GM18858 (cell line): ENCODE results near the gene PPP3CA.

Experiments
- ATAC-seq: cut with Tn5 transposase; IDR thresholded peaks from one replicate; pipeline ENCODE4 v1.9.1; 2021; ENCODE audit not compliant: unreplicated experiment

Gene PPP3CA

DNA sequence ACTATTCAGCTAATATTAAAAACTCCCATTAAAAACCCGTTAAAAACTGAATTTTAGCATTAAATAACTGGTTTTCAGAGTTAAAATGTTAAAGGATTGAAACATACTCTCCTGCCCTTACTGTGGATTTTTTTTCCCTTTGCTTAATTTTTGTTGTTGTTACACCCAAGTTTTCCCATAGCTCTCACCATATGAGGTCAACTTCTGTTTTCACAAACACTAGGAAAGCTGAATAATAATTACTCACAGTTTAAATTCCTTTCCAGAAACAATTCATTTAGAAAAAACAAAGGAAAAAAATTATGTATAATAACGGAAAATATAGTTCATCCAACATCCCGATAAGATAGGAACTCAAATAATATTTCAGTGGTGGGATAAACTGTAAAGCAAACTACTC, 129.0 kb downstream of the PPP3CA start:
- no peak for ATAC-seq

GRCh38 chr4:101217353-101218031, 129.8 kb downstream of the PPP3CA start:
- ATAC-seq = no peak

GRCh38 chr4:101211146-101211553, 136.2 kb downstream of the PPP3CA start:
- ATAC-seq = no peak

DNA sequence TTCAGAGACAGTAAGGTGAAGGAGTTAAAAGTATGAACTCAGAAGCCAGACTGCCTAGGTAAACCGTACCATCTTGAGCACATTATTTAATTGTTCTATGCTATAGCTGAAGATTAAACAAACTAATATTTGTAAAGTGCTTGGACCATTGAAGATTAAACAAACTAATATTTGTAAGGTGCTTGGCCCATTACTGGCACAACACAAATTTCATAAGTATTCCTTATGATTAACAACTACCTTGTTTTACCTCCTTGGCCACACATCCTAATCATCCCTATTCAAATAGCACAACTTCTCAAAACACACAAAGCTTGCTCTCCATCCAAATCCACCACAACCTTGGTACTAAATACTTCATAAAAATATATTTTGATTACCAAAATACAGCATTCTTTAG, 137.0 kb downstream of the PPP3CA start:
- ATAC-seq = no peak

DNA sequence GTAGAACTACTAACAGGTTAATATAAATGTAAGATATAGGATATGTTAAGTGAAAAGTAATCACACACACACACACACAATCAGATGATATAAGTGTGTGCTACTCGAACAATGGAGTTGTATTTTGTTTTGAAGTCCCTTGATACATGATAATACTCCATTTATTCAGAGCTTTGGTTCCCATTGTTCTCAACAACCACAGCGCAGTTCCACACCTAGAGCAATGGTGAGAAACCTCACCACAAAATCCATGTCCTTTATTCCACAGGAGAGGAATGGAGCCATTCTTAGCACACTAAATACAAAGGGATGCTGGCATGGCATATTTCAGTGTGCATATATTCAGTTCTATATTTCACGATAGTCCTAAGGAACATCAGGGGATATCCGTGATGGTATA, 139.2 kb downstream of the PPP3CA start:
- ATAC-seq = no peak

DNA sequence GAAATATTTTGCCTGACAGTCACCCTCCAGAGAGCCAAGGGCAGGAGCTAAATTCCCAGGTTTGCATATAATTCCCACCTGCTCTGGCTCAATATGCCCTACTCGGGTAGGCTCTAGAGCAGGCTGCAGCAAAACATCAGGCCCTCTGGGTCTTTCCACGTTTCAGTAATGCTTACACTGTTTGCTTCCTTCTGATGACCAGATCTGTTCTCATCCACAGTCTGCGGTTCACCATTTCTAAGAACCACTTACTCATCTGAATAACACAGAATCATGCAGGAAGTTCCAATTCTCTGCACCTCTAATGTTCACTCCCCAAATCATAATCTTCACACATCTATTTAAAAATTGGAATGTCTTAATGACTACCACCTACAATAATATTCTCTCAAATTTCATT, 141.4 kb downstream of the PPP3CA start:
- peak; percentile 97 for ATAC-seq

- ATAC-seq = no peak
These were observed 145.9 kb downstream of the PPP3CA start for GRCh38 chr4:101201421-101201820.

DNA sequence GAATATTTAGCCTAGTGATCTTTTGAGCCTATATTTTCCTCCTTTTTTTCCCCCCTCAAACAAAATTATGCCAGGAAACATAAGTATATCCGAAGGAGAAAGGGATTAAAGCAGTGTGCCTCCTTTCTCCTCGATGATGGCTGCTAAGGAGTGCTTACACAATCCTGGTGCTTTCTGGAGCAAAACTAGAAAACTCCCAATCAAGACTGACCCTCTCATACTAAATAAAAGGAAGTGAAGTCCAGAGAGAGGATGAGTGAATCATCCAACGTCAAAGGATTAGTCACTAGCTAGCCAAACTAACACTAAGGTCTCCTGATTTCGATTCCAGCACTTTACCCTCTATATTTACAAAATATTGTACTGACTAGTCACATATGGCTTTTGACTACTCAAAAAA, 146.8 kb downstream of the PPP3CA start:
- no peak for ATAC-seq

- ATAC-seq = no peak
These were observed 147.6 kb downstream of the PPP3CA start for GRCh38 chr4:101199507-101200285.

GRCh38 chr4:101198682-101199339, 148.5 kb downstream of the PPP3CA start:
- ATAC-seq = no peak

DNA sequence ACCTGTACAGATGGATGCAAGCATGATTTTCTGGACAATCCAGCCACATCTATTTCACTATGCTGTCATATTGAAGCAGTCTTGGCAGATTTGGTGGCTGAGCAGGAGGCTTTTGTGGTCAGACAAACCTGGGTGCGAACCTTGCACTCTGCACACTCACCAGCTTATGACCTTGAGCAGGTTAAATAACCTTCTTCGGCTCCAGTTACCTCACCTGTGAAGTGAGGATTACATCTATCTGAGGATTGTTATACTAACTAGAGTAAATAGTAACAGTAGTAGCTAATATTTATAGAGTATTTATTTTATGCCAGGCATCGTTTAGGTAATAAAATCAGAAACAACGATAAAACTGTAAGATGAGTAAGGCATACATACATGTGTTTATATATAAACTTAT, 150.0 kb downstream of the PPP3CA start:
- ATAC-seq = no peak

DNA sequence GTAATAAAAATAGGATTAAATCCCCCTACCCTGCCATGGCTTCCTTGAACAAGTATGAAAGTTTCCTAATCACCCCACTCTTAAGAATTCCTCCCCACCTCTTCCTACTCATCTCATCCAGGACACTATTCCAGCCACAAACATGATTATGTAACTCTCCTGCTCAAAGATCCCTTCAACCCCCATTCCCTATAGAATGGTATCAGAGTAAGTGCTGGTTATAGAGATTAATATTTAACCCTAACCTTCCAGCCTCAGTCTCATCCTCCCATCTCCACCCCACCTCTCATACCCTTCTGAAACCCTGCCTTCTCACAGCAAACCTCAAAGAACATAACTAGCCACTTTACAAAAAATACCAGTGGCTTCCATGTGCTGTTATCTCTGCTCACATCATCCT, 155.1 kb downstream of the PPP3CA start:
- ATAC-seq = peak; percentile 66

GRCh38 chr4:101191302-101192098, 155.8 kb downstream of the PPP3CA start:
- ATAC-seq = no peak

DNA sequence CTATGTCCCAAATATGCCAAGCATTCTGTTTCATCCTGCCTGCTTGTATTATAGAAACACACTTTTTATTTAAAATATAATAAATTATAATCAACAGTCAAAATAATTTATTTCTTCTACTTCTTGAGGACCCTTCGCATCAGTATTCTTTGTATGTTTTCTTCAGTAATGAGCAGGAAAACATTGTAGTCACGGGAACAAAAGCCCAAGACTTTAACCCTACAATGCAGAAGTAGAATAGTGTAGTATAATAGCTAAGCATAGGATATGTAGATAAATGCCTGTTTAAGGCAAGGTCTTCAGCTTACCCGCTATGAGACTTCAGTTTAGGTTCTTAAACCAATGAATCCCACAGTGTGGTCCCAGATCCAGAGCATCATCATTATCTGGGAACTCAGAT, 156.6 kb downstream of the PPP3CA start:
- ATAC-seq = no peak

DNA sequence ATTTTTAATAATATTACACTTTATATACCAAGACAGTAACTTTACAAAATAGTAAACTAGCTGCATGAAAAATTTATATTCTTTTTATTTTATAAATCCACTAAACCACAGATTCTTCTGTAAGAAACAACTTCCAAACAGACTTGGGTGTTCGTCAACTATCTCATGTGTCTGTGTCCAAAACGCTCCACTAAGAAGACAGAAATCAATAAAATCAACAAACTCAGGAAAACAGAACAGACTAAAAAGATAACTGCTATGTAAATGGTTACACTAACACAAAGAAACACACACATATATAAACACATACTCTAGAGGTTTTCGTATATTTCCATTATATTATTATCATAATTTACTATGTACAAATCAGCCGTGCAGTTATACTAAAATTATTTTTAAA, 158.4 kb downstream of the PPP3CA start:
- ATAC-seq = no peak

- ATAC-seq = no peak
These were observed 159.5 kb downstream of the PPP3CA start for GRCh38 chr4:101187841-101188240.

- ATAC-seq = no peak
These were observed 160.7 kb downstream of the PPP3CA start for GRCh38 chr4:101186567-101187184.

GRCh38 chr4:101184668-101185067, 162.7 kb downstream of the PPP3CA start:
- no peak for ATAC-seq

GRCh38 chr4:101183666-101184373, 163.5 kb downstream of the PPP3CA start:
- no peak for ATAC-seq

DNA sequence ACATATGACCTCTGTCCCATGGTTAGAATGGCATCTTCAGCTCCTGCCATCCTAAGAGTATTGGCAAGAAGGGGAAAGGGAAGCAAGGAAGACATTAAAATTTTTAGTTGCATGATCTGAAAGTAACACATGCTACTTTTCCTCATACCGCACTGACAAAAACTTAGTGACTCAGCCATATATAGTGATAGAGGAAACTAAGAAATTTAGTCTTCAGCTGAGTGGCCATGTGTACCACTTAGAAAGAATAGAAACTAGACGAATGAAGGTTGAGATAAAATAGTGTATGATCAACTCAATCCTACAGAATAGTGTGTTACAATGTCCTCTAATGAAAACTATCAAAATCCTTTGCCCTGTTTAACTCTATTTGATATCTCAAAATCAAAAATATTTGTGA, 164.1 kb downstream of the PPP3CA start:
- no peak for ATAC-seq
